ENCODE measurements around the gene ETV3L.
A peak's percentile ranks its signal among the peaks of the same experiment; 100 is the strongest.
"Not testable (repeated sequence)": the region's sequence is repeated elsewhere in the genome, so short reads cannot be mapped to it uniquely, and the experiment has no call there.

Gene ETV3L

DNA sequence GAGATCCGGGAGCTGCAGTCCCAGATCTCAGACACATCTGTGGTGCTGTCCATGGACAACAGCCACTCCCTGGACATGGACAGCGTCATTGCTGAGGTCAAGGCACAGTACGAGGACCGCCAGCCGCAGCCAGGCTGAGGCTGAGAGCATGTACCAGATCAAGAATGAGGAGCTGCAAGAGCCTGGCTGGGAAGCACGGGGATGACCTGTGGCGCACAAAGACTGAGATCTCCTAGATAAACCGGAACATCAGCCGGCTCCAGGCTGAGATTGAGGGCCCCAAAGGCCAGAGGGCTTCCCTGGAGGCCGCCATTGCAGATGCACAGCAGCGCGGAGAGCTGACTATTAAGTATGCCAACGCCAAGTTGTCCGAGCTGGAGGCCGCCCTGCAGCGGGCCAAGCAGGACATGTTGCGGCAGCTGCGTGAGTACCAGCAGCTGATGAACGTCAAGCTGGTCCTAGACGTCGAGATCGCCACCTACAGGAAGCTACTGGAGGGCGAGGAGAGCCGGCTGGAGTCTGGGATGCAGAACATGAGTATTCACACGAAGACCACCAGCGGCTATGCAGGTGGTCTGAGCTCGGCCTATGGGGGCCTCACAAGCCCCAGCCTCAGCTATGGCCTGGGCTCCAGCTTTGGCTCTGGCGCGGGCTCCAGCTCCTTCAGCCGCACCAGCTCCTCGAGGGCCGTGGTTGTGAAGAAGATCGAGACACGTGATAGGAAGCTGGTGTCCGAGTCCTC, 25.5 kb downstream of the ETV3L start:
- DNase-seq, result peak; percentile 62

DNA sequence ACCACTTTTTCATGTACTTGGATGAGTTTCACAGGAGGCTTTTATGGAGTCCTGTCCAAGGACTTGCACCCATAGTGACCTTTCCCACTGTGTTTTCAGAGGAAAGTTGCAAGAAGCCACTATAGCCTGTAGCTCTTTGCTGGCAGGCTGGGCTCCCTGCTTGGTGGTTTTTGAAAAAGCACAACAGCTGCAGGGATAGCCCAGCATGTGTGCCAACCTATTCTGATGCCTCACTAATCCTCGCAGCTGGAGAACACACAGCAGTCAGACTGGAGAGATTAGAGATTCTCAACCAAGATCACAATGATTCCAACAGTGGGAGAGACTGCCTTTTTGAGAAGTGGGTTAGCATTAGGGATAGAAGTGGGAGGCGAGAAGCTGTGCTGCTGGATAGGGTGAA, 30.0 kb downstream of the ETV3L start:
- DNase-seq, result no peak

DNA sequence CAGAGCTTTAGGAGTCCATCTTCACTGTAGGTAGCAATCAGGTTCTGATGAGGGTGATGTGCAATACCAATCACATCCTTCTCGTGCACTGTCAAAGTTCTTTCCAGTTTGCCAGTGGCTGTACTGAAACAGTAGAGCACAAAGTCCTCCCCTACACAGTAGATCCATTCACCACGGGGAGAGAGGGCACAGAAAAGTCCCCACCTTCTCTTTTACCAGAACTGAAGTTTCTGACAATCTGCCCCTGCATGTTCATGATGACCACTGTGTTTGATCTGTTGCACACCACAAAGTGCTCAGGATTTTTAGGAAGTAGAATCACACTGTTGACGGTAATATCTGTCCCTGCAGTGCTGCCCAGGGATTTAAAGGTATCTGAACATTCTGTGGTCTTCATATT, 40.4 kb downstream of the ETV3L start:
- DNase-seq, result not testable (repeated sequence)

DNA sequence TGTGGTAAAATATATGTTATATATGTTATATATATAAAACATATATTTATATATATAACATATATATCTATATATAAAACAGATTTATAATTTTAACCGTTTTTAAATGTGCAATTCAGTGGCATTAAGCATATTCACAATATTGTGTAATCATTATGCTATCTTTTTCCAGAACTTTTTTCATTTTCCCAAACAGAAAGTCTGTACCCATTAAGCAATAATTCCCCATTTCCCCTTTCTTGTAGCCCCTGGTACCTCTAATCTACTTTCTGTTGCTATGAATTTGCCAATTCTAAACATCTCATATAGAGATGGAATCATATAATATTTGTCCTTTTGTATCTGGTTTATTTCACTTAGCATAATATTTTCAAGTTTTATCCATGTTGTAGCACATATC, 43.3 kb downstream of the ETV3L start:
- DNase-seq, result no peak

DNA sequence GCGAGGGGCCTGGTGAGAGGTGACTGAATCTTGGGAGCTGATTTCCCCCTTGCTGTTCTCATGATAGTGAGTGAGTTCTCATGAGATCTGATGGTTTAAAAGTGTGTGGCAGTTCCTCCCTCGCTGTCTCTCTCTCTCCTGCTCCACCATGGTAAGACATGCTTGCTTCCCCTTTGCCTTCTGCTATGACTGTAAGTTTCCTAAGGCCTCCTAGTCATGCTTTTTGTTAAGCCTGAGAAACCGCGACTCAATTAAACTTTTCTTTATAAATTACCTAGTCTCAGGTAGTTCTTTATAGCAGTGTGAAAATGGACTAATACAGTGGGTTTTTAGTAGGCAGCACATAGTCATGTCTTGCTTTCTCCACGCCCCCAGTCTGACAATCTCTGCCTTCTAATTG, 43.9 kb downstream of the ETV3L start:
- DNase-seq, result not testable (repeated sequence)

DNA sequence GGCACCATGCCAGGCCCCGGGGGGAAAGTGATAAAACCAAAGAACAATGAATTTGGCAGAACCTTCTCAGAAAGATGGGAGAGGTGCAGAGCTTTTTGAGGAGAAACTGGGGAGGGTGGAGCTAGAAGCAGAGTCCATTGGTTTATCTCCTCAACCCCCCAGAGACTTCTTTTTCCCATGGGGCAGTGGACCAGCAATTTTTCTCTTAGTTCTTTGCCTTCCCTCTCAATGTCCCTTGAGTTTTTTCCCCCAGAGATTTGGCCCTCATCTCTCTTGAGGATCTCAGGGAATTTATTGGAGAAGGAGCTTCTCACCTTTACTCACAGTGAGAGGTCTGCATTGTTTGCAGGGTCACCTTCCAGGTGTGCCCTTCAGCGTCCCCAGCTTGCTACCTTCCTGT, 48.8 kb downstream of the ETV3L start:
- DNase-seq, result no peak

DNA sequence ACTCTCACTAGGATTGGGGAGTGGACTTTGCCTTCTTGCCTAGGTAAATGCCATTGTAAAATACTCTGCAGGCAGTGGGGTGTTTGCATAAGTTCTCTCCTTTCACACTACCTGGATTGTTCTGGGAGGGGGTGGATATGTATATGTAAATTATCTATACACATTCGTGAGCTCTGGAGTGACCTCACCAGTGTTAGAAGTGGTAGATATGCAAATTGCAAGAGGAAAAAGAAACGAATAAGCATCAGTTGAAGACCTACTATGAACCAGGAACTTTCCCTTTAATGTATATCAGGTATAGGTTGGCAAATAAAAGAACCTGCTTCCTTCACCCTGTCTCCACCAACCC, 52.6 kb downstream of the ETV3L start:
- no peak for DNase-seq

DNA sequence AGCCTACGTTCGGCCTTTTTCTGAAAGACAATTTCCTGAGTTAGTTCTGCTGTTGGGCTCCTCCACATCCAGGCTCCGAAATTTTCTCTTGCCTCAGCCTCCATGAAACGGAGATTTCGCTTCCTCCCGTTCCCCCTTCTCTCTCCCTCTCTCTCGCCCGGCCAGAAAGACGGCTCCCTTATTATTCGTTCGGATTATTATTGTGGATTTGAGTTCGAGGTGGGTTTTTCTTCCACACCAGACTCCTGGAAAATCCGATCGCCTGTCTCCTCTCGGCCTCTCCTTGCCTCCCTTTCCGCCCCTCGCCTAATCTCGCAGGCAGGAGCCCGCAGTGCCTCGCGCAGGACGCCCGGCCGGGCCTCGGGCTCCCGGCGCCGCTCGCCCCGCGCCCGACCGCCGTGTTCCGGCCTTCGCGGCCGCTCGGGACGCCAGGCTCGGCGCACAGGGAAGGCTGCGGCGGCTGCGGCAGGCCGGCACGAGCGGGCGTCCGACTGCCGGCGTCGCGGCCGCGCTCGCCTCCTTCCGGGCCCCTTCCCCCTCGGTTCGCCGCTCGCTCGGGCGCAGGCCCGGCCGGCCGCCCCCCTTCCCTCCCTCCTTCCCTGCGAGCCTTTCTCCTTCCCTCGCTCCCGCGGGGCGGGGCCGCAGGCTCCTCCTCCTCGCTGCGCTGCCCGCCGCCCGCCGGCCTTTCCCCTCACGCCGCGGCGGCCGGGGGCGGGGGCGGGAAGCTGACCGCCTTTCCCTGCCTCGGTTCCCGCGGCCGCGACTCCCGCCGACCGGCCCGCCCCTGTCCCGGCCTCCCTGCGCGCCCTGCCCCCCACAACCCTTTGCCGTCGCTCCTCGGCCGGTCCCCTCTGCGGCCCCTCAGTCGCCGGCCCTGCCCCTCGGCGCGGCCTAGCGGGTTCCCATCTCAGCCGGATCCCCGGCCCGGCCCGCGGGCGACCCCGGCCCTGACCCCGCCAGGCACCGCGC, 54.1 kb downstream of the ETV3L start, which contains the start of gene ARHGEF11:
TSS of gene ARHGEF11 (minus strand) at position 493 of the 969 bp plus-strand sequence. CDS start 1,412 bp downstream, outside the sequence.
- DNase-seq, result peak; percentile 93

DNA sequence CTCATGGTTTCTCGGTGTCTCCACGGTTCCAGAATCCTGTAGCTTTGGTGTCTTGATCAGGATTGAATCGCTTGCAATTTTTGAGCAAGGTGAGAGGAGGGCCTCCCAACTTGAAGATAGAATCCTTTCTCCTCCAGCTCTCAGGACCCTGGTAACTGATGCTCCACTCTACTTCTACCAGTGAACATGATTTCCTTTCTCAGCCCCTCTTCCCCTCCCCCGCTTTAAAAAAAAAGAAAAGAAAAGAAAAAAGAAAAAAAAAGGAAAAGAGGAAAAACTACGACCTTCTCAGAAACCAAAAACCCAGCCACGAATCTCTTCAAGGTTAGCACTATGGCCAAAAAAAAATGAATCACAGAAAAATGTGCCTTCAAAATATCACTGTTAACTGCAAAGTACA, 55.3 kb downstream of the ETV3L start:
- no peak for DNase-seq

DNA sequence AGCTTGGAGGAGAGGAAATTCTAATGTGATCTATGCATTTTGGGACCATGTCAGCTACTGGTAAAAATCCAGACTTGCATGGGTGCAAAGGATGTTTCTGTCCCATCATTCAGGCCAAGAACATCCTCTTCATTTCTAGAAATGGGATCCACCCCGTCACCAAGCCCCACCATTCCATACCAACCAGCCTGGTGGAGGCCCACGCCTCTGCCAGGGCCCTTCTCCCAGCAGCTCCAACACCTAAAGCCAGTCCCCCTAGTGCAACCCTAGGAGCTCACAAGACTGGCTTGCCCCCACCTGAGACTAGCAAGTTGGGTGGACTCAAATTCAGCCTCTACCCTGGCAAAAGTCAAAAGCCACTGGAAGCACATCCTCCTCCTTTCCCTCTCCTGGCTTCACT, 55.9 kb downstream of the ETV3L start:
- no peak for DNase-seq

DNA sequence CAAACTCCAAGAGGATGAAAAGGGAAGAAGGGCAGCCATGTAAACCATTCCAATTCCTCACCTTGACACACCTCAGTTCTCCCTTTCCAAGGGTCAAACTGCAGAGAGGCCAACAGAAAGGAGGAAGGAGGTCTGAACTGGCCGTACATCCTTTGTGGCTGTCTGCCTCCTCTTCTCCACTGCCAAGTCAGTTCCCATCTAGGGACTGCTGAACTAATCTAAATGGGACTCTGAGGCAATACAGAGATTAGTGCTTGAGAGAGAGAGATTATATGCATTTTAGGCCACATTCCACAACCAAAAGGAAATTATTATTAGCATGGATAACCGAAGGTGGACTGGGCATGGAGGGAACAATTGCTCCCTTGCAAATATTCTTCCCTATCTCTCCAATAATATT, 56.8 kb downstream of the ETV3L start:
- DNase-seq, result no peak
